OCI-M2 (cell line): ENCODE data around the gene OR11G2.
"Not testable (repeated sequence)": the region's sequence is repeated elsewhere in the genome, so short reads cannot be mapped to it uniquely, and the experiment has no call there.

ENCODE experiments used
- DNase-seq: peaks from one replicate; lab custom pipeline; 2025; ENCODE audit not compliant: unreplicated experiment; lab: John Stamatoyannopoulos, UW

The OR11G2 gene

DNA sequence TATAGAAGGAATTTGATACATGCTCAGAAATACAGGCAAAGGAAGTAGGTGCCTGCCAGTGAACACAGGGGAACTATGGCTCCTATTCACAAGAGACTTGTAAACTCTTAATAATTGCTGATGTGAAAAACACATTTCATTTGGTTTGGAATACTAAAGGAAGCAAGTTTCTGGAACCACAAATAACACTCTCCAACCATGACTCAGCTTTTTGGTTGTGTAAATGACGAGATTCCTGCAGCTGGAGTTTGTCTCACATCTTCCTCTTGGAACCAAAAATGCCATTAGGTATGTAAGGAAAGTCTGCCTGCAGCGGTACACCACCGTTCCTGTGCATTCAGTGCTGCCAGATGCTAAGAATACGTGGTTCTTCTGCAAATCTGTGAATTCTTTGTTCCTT, 28.3 kb downstream of the OR11G2 start:
- DNase-seq = no peak

GRCh38 chr14:20223410-20223809, 32.7 kb downstream of the OR11G2 start, which contains the start of gene OR11H6:
TSS of gene OR11H6 (plus strand) at chr14:20223710. CDS start at chr14:20223710, 0 bp downstream.
- no peak for DNase-seq

DNA sequence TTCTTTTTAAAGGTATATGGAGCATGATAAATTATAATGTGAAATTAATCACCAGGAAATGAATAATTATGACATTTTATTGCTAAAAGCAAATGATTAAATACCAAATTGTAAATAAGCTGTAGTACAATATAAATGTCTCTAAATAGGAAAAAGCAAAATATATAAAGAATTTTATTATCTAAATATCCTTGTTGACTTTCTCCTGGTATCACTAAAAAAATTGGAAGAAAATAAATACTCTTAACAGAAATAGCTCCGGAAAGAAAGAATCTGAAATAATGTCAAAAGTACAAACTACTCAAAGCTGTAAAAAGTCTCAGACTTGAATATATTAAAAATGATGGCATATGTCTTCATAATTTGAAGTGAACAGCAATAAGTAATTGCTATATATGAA, 38.0 kb downstream of the OR11G2 start, which contains the start of gene OR11H7:
Gene OR11H7, plus strand, starts transcription at position 301 of the 400 bp plus-strand sequence.
- no peak for DNase-seq

GRCh38 chr14:20235415-20235814, 44.7 kb downstream of the OR11G2 start:
- DNase-seq = not testable (repeated sequence)

DNA sequence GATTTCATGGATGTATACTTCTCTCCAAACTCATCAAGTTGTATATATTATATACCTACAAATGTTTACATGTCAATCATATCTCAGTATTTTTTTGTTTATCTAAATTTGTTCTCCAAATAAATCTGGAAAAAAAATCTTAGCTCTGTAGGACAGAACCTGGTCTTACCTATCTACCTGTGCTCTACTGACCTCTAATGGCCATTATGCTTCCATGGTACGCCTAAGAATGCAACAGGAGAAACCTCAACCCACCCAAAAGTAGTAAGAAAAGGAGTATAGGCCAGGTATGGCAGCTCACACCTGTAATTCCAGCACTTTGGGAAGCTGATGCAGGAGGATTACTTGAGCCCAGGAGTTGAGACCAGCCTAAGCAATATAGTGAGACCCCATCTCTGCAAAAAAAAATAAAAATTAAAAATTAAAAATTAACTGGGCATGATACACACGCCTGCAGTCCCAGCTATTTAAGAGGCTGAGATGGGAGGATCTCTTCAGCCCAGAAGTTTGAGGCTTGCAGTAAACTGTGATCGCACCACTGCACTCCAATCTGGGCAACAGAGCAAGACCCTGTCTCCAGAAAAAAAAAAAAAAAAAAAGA, 57.0 kb downstream of the OR11G2 start:
- no peak for DNase-seq
